Nucleus accumbens (tissue), 56 donors: ENCODE data around the gene UGT1A8.
"Not testable (repeated sequence)": the region's sequence is repeated elsewhere in the genome, so short reads cannot be mapped to it uniquely, and the experiment has no call there.

Source experiments
- DNase-seq, 56 donors: peaks; one replicate each; lab custom pipeline; 2025; lab: John Stamatoyannopoulos, UW

UGT1A8 gene

DNA sequence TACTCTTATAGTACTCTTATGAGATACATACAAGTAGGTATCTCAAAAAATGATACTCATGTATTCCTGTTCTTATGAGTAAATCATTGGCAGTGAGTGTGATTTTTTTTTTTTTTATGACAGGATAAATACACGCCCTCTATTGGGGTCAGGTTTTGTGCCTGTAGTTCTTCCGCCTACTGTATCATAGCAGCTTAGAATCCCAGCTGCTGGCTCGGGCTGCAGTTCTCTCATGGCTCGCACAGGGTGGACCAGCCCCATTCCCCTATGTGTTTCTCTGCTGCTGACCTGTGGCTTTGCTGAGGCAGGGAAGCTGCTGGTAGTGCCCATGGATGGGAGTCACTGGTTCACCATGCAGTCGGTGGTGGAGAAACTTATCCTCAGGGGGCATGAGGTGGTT lies at the start of gene UGT1A8:
Gene UGT1A8 (plus strand): TSS at position 158 of the 400 bp plus-strand sequence. CDS start 75 bp downstream, at position 233.
- not testable (repeated sequence) for DNase-seq

DNA sequence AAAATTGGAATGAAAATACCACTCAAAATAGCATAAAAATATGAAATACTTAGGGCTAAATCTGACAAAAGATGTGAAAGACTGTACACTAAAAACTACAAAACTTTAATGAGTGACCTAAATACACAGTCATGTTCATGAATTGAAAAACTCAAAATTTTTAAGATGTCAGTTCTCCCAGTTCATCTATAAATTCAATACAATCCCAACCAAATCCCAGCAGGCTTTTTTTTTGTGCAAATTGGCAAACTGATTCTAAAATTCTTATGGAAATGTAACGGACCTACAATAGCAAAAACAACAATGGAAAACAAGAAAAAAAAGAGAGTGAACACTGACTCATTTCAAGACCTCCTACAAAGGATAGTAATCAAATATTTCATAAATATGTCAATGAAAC lies 46.4 kb upstream of the UGT1A8 start:
- DNase-seq, result no peak

DNA sequence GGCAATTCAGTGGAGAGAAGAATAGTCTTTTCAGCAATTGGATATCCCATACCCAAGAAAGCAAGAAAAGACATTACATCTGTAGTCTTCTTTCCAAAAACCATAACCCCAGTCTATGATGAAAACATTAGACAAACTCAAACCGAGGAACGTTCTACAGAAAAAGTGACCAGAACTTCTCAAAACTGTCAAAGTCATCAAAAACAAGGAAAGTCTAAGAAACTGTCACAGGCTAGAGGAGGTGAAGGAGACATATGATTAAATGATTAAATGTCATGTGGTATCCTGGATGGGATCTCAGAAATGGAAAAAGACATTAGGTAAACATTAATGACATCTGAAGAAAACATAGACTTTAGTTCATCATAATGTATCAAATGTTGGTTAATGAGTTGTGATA lies 46.0 kb upstream of the UGT1A8 start:
- no peak for DNase-seq

DNA sequence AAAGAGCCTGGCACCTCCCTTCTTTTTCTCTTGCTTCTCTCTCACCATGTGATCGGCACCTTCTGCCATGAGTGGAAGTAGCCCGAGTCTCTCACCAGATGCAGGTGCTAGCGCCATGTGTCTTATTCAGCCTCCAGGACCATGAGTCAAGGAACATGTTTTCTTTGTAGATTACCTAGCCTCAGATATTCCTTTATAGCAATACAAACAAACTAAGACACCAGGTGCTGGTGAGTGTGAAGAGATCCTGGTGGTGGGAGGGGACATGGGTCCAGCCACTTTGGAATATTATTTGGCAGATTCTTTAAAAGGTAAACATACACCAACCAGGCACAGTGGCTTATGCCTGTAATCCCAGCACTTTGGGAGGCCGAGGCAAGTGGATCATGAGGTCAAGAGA lies 45.0 kb upstream of the UGT1A8 start:
- DNase-seq, result no peak

DNA sequence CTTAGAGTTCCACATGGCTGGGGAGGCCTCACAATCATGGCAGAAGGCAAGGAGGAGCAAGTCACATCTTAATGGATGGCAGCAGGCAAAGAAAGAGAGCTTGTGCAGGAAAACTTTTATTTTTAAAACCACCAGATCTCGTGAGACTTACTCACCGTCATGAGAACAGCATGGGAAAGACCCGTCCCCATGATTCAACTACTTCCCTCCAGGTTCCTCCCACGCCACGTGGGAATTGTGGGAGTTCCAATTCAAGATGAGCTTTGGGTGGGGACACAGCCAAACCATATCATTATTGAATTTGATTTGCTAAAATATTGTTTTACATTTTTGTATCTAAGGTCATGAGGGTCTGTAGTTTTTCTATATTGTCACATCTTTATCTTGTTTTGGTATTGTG lies 40.1 kb upstream of the UGT1A8 start:
- not testable (repeated sequence) for DNase-seq

DNA sequence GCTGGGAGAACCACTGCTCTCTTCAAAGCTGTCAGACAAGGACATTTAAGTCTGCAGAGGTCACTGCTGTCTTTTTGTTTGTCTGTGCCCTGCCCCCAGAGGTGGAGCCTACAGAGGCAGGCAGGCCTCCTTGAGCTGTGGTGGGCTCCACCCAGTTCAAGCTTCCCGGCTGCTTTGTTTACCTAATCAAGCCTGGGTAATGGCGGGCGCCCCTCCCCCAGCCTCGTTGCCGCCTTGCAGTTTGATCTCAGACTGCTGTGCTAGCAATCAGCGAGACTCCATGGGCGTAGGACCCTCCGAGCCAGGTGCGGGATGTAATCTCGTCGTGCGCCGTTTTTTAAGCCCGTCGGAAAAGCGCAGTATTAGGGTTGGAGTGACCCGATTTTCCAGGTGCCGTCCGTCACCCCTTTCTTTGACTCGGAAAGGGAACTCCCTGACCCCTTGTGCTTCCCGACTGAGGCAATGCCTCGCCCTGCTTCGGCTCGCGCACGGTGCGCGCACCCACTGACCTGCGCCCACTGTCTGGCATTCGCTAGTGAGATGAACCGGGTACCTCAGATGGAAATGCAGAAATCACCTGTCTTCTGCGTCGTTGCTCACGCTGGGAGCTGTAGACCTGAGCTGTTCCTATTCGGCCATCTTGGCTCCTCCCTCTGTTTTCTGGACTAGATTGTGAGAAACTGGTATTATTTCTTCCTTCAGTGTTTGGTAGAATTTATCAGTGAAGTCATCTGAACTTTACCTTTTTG lies 34.0 kb upstream of the UGT1A8 start:
- DNase-seq, result not testable (repeated sequence)

DNA sequence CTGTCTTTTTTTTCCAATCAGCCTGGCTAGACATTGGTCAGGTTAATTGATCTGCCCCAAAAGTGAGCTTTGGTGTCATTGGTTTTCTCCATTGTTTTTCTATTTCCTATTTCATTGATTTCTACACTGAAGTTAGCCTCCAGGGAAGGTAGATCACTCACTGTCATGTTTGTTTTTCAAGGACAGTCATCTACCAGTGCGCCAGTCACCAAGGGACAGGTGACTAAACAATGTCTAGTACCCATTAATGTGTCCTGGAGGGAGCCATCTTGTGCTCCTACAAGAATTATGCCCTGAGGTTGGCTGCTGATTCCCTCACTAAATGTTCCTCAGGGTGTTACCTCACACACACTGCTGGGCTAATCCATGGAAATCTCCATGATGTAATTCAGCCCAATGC lies 33.2 kb upstream of the UGT1A8 start:
- DNase-seq, result no peak

DNA sequence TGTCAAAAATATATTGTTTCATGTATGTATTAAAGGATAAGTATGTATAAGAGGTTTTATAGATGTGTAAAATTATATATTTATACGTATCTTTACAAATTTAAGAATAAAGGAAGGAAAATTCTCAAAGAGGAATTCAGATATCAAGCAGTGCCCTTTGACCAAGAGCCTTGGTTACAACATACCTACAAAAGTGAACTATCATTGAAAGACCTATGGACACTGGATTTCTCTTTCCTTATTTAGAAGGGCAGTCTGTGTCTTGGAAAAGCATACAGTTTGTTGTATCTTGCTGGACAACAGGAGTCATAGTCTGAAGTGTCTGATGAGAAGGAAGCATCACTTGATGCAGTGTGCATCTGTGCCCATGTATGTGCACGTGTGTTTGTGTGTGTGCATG lies 29.0 kb upstream of the UGT1A8 start:
- DNase-seq, result no peak

DNA sequence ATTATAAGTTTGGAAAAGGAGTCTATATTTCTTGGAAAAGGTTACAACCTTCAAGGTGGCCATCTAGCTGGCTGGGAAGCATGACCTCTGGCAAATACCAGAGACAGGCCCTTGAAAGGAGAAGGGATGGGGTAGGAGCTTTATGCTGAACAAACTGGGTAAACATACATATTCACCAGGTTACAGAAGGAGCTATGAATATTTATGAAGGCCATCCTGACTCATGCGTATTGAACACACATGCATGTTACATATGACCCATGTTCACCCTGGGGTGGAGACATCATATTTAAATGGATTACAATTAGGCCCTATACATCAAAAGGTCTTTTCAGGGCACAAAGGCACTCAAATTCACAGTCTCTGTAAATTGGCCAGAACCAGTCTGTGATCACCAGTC lies 24.7 kb upstream of the UGT1A8 start:
- DNase-seq, result not testable (repeated sequence)

DNA sequence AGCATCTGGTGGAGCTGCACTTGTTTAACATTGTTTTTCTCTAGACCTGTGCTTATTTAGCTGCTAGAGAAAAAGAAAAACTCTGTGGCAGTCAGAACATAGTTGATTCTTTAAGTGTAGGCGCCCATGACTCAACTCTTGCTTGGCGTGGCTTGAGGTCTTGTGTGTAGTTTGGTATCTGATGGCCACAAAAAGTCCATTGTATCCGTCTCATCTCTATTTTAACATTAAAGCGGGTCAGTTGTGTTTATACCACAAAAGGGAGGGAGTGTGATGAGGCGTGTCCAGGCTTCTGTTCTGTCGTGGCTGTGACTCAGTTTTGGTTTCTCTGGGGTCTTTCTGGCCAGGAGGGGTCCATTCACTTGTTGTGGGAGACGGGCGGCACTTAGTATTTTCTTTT lies 24.2 kb upstream of the UGT1A8 start:
- no peak for DNase-seq

DNA sequence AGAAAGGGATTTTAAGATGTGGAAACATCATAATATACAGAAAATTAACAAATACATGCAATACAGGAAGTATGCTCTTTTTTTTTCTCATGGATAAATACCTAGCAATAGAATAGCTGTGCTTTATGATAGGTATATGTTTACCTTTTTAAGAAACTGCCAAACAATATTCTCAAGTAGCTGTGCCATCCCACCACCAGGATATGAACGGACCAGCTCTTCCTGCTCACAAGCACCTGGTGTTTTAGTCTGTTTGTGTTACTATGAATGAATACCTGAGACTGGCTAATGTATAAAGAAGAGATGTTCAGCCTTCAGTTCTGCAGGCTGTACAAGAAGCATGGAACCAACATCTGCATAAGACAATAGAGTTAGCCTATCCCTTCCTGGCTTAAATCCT lies 19.9 kb upstream of the UGT1A8 start:
- no peak for DNase-seq

DNA sequence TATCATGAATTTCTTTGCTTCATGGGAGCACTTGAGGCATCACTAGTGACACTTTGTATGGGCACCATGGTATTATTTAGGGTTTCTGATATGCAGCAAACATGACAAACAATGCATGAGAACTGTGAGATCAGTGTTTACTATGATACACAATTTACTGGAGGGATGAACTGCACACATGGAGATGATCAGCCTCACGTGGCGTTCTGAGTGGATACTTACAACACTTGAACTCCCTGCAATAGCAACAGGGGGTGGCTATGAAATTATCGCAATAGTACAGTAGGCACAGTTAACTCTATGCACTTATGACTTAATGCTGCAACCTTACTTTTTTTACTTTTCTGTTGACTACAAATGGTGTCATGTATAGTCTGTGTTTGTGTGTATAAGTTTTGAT lies 18.5 kb upstream of the UGT1A8 start:
- no peak for DNase-seq

DNA sequence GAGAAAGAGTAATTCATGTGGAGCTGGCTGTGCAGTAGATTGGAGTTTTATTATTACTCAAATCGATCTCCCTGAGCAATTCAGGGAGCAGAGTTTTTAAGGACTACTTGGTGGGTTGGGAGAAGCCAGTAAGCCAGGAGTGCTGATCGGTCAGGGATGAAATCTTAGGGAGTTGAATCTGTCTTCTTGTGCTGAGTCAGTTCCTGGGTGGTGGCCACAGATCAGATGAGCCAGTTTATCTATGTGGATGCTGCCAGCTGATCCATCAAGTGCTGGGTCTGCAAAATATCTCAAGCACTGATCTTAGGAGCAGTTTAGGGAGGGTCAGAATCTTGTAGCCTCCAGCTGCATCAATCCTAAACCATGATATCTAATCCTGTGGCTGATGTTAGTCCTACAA lies 17.0 kb upstream of the UGT1A8 start:
- no peak for DNase-seq

DNA sequence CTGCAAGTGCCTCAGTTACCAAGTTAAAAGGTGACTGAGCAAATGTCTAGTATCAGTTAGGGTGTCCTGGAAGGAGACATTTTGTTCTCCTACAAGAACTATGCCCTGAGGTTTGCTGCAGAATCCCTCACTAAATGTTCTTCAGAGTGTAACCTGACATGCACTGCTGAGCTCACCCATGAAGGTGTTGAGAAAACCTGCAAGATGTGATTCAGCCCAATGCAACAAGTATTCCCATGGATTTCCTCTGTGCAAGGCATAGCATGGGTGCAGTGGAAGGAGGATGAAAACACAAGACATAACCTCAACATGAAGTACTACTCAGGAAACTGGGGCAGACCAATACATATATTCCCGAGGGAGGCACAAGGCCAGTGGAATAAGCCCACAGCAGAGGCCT lies 15.4 kb upstream of the UGT1A8 start:
- no peak for DNase-seq

DNA sequence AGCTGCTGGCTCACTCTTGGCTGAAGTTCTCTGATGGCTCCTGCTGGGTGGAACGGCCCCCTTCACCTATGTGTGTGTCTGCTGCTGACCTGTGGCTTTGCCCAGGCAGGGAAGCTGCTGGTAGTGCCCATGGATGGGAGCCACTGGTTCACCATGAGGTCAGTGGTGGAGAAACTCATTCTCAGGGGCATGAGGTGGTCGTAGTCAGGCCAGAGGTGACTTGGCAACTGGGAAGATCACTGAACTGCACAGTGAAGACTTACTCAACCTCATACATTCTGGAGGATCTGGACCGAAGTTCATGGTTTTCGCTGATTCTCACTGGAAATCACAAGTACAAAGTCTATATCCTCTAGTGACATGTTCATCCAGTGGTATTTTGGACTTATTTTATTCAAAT lies 13.9 kb upstream of the UGT1A8 start:
- no peak for DNase-seq

DNA sequence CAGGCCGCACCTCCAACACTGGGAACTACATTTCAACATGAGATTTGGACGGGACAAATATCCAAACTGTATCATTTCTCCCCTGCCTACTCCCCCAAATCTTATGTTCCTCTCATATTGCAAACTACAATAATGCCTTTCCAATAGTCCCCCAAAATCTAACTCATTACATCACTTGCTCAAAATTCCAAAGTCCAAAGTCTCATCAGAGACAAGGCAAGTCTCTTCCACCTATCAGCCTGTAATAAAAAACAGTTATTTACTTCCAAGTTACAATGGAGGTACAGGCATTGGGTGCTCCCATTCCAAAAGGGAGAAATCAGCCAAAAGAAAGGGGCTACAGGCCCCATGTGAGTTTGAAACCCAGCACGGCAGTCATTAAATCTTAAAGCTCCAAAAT lies 12.6 kb upstream of the UGT1A8 start:
- no peak for DNase-seq

DNA sequence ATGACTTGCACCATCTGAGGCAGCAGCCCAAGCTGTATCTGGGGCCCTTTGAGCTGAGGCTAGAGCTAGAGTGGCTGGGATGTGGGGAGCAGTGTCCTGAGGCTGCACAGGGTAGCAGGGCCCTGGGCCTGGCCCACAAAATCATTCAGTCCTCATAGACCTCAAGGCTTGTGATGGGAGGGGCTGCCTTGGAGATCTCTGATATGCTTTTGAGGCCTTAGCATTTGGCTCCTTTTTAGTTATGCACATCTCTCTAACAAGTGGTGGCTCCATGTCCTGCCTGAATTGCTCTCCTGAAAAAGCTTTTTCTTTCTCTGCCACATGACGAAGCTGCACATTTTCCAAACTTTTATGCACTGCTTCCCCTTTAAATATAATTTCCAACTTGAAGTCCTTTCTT lies 11.8 kb upstream of the UGT1A8 start:
- DNase-seq, result no peak

DNA sequence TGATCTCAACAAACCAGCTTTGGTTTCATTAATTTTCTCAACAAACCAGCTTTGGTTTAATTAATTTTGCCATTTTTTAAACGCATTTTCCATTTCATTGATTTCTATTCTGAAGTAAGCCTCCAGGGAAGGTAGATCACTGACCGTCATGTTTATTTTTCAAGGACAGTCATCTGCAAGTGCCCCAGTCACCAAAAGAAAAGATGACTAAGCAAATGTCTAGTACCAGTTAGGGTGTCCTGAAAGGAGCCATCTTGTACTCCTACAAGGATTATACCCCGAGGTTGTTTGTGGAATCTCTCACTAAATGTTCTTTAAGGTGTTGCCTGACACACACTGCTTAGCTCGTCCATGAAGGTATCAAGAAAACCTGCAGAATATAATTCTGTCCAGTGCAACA lies 6.1 kb upstream of the UGT1A8 start:
- no peak for DNase-seq

DNA sequence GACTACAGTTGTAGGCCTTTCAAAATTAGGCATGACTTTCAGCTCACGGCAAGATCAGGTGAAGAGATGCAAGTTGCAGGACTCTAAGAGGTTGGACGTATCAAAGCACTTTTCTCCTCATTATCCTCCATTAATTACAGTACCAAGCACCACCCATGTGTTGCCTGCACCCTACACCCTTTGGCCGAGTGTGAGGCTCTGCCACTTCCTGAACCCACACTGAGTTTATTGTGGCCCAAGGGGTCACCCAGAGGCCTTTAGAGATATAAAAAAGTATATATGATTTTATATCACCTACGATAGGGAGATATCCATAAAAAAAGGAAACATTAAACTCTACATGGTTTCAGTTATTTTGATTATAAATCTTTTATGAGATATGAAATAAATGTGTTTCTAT lies 2.8 kb downstream of the UGT1A8 start:
- no peak for DNase-seq

DNA sequence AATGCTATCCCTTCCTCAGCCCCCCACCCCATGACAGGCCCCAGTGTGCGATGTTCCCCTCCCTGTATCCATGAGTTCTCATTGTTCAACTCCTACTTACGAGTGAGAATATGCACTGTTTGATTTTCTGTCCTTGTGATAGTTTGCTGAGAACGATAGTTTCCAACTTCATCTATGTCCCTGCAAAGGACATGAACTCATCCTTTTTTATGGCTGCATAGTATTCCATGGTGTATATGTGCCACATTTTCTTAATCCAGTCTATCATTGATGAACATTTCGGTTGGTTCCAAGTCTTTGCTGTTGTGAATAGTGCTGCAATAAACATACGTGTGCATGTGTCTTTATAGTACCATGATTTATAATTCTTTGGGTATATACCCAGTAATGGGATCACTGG lies 4.4 kb downstream of the UGT1A8 start:
- not testable (repeated sequence) for DNase-seq

DNA sequence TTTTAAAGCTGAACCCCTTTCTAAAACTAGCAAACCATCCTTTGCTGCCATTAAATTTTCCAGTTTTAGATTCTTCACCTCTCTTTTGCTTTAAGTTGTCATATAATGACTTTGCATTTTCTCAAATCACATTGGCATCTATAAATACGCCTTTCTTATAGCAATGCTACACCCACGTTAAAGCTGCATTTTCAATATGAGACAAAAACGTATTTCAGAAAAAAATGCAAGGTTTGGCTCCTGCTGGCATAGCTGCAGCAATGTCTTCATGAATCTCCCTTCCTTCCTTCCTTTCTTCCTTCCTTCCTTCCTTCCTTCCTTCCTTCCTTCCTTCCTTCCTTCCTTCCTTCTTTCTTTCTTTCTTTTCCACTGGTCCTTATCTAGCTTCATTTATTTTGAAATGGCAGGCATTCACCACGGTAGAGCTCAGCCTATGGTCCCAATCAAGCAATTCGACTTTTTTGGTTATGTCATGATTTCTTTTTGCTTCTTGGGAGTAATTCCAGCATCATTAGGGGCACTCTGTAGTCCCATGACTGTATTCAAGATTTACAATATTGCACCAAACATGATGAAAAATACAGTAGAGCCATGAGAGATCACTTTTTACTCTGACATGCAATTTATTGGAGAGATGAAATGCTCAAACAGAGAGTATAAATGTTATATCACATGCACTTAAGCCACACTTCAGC lies 10.0 kb downstream of the UGT1A8 start:
- DNase-seq, result no peak

DNA sequence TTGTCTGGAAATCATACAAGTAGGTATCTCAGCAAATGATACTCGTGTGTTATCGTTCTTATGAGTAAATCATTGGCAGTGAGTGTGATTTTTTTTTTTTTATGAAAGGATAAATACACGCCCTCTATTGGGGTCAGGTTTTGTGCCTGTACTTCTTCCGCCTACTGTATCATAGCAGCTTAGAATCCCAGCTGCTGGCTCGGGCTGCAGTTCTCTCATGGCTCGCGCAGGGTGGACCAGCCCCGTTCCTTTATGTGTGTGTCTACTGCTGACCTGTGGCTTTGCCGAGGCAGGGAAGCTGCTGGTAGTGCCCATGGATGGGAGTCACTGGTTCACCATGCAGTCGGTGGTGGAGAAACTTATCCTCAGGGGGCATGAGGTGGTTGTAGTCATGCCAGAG lies 18.9 kb downstream of the UGT1A8 start, which contains the start of gene UGT1A10:
Gene UGT1A10 (plus strand): TSS at position 143 of the 400 bp plus-strand sequence. CDS start 75 bp downstream, at position 218.
- not testable (repeated sequence) for DNase-seq
